ENCODE measurements around the gene ZNF749. TPM values are rescaled to one million over a fixed set of nuclear protein-coding genes. Genes with fewer than 3 reads are reported as not detected.
"Not testable (repeated sequence)": the region's sequence is repeated elsewhere in the genome, so short reads cannot be mapped to it uniquely, and the experiment has no call there.

Gene ZNF749
- total RNA-seq, 1 experiment from 2014 or later = 15.9 TPM

GRCh38 chr19:57441979-57442752 lies 7.0 kb downstream of the ZNF749 start:
- Histone ChIP-seq H3K4me3 (no peak overlapping the region), H3K36me3 (peaks cover 68% of the 10 kb centered on the region), H3K27me3 (no peaks in the 10 kb centered on the region), H3K9me3 (peaks cover 10% of the 10 kb centered on the region)
- no peak for DNase-seq

DNA sequence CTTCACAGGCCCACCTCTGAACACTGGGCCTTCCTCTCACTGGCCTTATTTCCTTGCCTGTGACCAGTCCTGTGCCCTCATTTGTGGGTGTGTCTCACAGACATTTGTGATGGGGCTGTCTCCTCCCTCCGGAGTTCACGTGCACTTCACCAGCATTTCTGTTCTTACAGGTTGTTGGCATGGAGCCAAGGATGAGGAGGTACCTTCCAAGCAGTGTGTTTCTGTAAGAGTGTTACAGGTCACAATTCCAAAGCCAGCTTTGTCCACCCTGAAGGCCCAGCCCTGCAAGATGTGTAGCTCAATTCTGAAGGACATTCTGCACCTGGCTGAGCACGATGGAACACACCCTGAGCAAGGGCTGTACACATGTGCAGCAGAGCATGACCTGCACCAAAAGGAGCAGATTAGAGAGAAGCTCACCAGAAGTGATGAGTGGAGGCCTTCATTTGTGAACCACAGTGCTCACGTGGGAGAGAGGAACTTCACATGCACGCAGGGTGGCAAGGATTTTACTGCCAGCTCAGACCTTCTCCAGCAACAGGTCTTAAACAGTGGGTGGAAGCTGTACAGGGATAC lies 8.1 kb downstream of the ZNF749 start:
- H3K4me3 ChIP-seq = no peak overlapping the region
- no peaks in the 10 kb centered on the region for H3K27me3 ChIP-seq
- peaks cover 10% of the 10 kb centered on the region for H3K9me3 ChIP-seq
- H3K36me3 ChIP-seq = peaks cover 59% of the 10 kb centered on the region
- DNase-seq = no peak

DNA sequence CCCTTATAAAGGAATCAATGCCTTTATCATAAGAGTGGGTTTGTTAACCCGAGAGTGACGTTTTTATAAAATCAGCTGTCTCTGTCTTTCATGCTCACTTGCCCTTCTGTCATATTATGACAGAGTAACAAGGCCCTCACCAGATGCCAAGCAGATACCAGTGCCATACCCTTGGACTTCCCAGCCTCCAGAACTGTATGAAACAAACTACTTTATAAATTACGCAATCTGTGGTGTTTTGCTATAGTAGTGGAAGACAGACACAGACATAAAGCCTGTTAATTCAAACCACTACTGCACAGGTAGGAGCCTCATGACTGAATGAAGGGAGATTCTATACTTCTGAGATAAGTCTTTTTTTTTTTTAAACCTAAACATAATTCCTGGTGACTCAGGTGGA lies 17.2 kb downstream of the ZNF749 start:
- peaks cover 2% of the 10 kb centered on the region; the same call in 1 of the 2 replicates for H3K36me3 ChIP-seq
- no peak for DNase-seq
- no peak overlapping the region for H3K4me3 ChIP-seq
- H3K9me3 ChIP-seq = peaks cover 12% of the 10 kb centered on the region
- no peaks in the 10 kb centered on the region for H3K27me3 ChIP-seq

- H3K36me3 ChIP-seq = no peaks in the 10 kb centered on the region
- no peak for DNase-seq
- no peak overlapping the region for H3K4me3 ChIP-seq
- H3K27me3 ChIP-seq = no peaks in the 10 kb centered on the region
- H3K9me3 ChIP-seq = peaks cover 39% of the 10 kb centered on the region
Measured at GRCh38 chr19:57465680-57466381, 30.7 kb downstream of the ZNF749 start.

GRCh38 chr19:57466489-57466888 lies 31.4 kb downstream of the ZNF749 start:
- Histone ChIP-seq H3K36me3 (no peaks in the 10 kb centered on the region), H3K27me3 (no peaks in the 10 kb centered on the region), H3K4me3 (no peak overlapping the region), H3K9me3 (peaks cover 38% of the 10 kb centered on the region)
- DNase-seq = no peak

- DNase-seq = no peak
- Histone ChIP-seq H3K36me3 (peaks cover 34% of the 10 kb centered on the region), H3K4me3 (no peak overlapping the region), H3K27me3 (no peaks in the 10 kb centered on the region), H3K9me3 (peaks cover 71% of the 10 kb centered on the region)
Measured at GRCh38 chr19:57473646-57474045, 38.5 kb downstream of the ZNF749 start.

DNA sequence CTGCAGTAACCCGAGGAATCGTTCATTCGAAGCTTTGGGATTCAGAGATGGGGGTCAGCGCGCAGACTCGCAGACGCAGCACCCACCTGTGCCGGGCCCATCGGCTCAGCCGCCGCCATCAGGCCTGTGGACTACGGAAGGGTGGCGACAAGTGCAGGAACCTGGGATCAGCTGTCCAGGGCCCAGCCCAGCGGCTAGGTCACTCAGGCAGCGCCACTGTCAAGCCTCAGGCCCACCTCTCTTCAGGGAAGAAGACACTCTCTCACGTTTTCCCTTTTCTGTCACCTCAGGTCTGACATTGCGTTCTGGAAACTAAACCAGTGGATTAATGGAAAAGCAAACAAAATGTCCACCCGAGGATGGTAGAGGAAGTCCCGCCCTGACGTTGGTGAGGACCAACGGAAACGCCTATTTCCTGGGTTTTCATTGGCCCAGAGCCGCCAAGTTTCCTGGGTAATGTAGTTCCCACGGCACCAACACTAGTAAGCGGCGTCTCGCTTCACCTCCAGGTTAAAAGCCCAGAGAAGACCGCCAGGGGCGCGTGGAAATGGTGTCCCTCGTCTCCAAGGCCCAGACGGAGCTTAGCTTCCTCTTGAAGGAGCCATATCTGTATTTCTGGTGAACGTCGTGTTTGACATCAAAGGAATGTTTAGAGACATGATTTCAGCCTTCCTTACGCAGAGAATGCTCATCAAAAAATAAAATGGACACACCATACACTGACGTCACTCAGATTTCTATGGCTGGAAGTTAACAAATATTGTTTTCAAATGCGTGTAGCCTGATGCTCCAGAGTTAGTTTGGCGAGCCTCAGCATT lies 42.3 kb downstream of the ZNF749 start, which contains the start of gene ZNF772:
TSS of gene ZNF772 (minus strand) at position 376 of the 818 bp plus-strand sequence. CDS start at position 119, 257 bp downstream.
- Histone ChIP-seq H3K36me3 (peaks cover 31% of the 10 kb centered on the region), H3K27me3 (no peaks in the 10 kb centered on the region), H3K9me3 (peaks cover 54% of the 10 kb centered on the region), H3K4me3 (peak within 1 kb of the TSS; percentile 59)
- peak; percentile 90 for DNase-seq

GRCh38 chr19:57487477-57488298 lies 52.6 kb downstream of the ZNF749 start, which contains the start of gene ZNF419:
ZNF419 (plus strand) TSS chr19:57487750; CDS start chr19:57487951, 201 bp downstream.
- peaks cover 18% of the 10 kb centered on the region for H3K9me3 ChIP-seq
- H3K27me3 ChIP-seq = not testable (repeated sequence)
- peak within 1 kb of the TSS; percentile 99 for H3K4me3 ChIP-seq
- H3K36me3 ChIP-seq = peaks cover 22% of the 10 kb centered on the region
- DNase-seq = peak; percentile 92

DNA sequence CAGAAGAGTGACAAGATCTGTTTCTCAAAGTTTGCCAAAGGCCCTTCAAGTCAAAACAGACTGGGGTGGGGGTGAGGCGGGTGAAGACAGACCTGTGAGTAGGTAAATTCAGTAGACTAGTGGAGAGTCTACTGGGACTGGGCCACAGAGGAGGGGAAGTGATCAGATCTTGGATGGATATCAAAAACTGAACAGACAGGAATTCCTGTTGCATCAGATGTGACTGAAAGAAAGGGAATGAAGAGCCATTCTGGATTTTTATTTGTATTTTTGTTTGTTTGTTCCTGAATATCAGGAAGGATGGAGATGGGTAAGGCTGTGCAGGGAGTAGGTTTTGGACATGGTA lies 53.1 kb downstream of the ZNF749 start:
- peaks cover 27% of the 10 kb centered on the region for H3K36me3 ChIP-seq
- peaks cover 18% of the 10 kb centered on the region for H3K9me3 ChIP-seq
- H3K27me3 ChIP-seq, DNase-seq: not testable (repeated sequence)
- peak overlapping the region; percentile 37; the same call in 1 of the 2 replicates for H3K4me3 ChIP-seq

Other genes starting within 250 kb of the ZNF749 start
- 11.2 and 24.6 TPM in 2 replicates for gene ZNF264, start 243.8 kb upstream of the ZNF749 start, total RNA-seq (2014; rRNA removed; shearing (Covaris generic); ENCODE audit: low replicate concordance)
- gene AURKC, start 204.3 kb upstream of the ZNF749 start, total RNA-seq (2014; rRNA removed; shearing (Covaris generic); ENCODE audit: low replicate concordance) = 0.39 and 0.46 TPM in 2 replicates
- 7.7 and 12.7 TPM in 2 replicates for gene ZNF805, start 194.7 kb upstream of the ZNF749 start, total RNA-seq (2014; rRNA removed; shearing (Covaris generic); ENCODE audit: low replicate concordance)
- 24.9 and 37.9 TPM in 2 replicates for gene ZNF460, start 154.8 kb upstream of the ZNF749 start, total RNA-seq (2014; rRNA removed; shearing (Covaris generic); ENCODE audit: low replicate concordance)
- 7.6 and 10.0 TPM in 2 replicates for gene ZNF543, start 114.9 kb upstream of the ZNF749 start, total RNA-seq (2014; rRNA removed; shearing (Covaris generic); ENCODE audit: low replicate concordance)
- gene ZNF304, start 84.1 kb upstream of the ZNF749 start, total RNA-seq (2014; rRNA removed; shearing (Covaris generic); ENCODE audit: low replicate concordance) = 10.6 and 11.9 TPM in 2 replicates
- gene TRAPPC2B, start 71.8 kb upstream of the ZNF749 start, total RNA-seq (2014; rRNA removed; shearing (Covaris generic); ENCODE audit: low replicate concordance) = 13.6 and 42.5 TPM in 2 replicates
- gene ZNF547, start 71.8 kb upstream of the ZNF749 start, total RNA-seq (2014; rRNA removed; shearing (Covaris generic); ENCODE audit: low replicate concordance) = 6.5 and 10.6 TPM in 2 replicates
- 7.7 and 17.8 TPM in 2 replicates for gene ZNF548, start 45.5 kb upstream of the ZNF749 start, total RNA-seq (2014; rRNA removed; shearing (Covaris generic); ENCODE audit: low replicate concordance)
- gene ZNF17, start 24.2 kb upstream of the ZNF749 start, total RNA-seq (2014; rRNA removed; shearing (Covaris generic); ENCODE audit: low replicate concordance) = 7.9 and 15.9 TPM in 2 replicates
- gene VN1R1, start 21.8 kb downstream of the ZNF749 start, total RNA-seq (2014; rRNA removed; shearing (Covaris generic); ENCODE audit: low replicate concordance) = not detected in 2 replicates
- 3.3 and 4.7 TPM in 2 replicates for gene ZNF772, start 42.2 kb downstream of the ZNF749 start, total RNA-seq (2014; rRNA removed; shearing (Covaris generic); ENCODE audit: low replicate concordance)
- 8.7 and 26.1 TPM in 2 replicates for gene ZNF419, start 52.4 kb downstream of the ZNF749 start, total RNA-seq (2014; rRNA removed; shearing (Covaris generic); ENCODE audit: low replicate concordance)
- gene ZNF773, start 64.6 kb downstream of the ZNF749 start, total RNA-seq (2014; rRNA removed; shearing (Covaris generic); ENCODE audit: low replicate concordance) = 8.6 and 22.8 TPM in 2 replicates
- 2.2 and 5.0 TPM in 2 replicates for gene ZNF549, start 92.0 kb downstream of the ZNF749 start, total RNA-seq (2014; rRNA removed; shearing (Covaris generic); ENCODE audit: low replicate concordance)
- gene ZNF550, start 124.5 kb downstream of the ZNF749 start, total RNA-seq (2014; rRNA removed; shearing (Covaris generic); ENCODE audit: low replicate concordance) = 4.2 and 5.1 TPM in 2 replicates
- gene ZNF416, start 143.6 kb downstream of the ZNF749 start, total RNA-seq (2014; rRNA removed; shearing (Covaris generic); ENCODE audit: low replicate concordance) = 7.7 and 9.1 TPM in 2 replicates
- not detected in 2 replicates for gene ZIK1, start 148.8 kb downstream of the ZNF749 start, total RNA-seq (2014; rRNA removed; shearing (Covaris generic); ENCODE audit: low replicate concordance)
- gene ZNF530, start 164.6 kb downstream of the ZNF749 start, total RNA-seq (2014; rRNA removed; shearing (Covaris generic); ENCODE audit: low replicate concordance) = 3.4 and 9.4 TPM in 2 replicates
- 5.0 and 14.1 TPM in 2 replicates for gene ZNF134, start 178.9 kb downstream of the ZNF749 start, total RNA-seq (2014; rRNA removed; shearing (Covaris generic); ENCODE audit: low replicate concordance)
- gene ZNF211, start 197.8 kb downstream of the ZNF749 start, total RNA-seq (2014; rRNA removed; shearing (Covaris generic); ENCODE audit: low replicate concordance) = 2.5 and 4.5 TPM in 2 replicates
- gene ZSCAN4, start 233.6 kb downstream of the ZNF749 start, total RNA-seq (2014; rRNA removed; shearing (Covaris generic); ENCODE audit: low replicate concordance) = not detected in 2 replicates
- 4.6 and 41.6 TPM in 2 replicates for gene ZNF551, start 246.7 kb downstream of the ZNF749 start, total RNA-seq (2014; rRNA removed; shearing (Covaris generic); ENCODE audit: low replicate concordance)